Panc1 (cell line): ENCODE results near the gene TECPR2.

ENCODE experiments used
- POLR2AphosphoS5 ChIP-seq: IDR thresholded peaks from 2 replicates; pipeline ENCODE4 v1.6.1; 2012; ENCODE audit warnings: mild to moderate bottlenecking, low read depth, low read length, moderate library complexity
- TCF7L2 ChIP-seq: IDR thresholded peaks from 2 replicates; pipeline ENCODE4 v1.6.1; 2011; ENCODE audit warnings: mild to moderate bottlenecking, low read depth, low read length, inconsistent platforms
- TF ChIP-seq, protein P1 (sequence below): fragments of 450-650 bp; IDR thresholded peaks from 2 replicates; pipeline ENCODE4 v1.5.1; 2017; ENCODE audit warnings: mild to moderate bottlenecking
- TF ChIP-seq, protein P2 (sequence below), 2 experiments: IDR thresholded peaks; 2 replicates each; pipeline ENCODE4 v1.6.1; 2011 to 2012; ENCODE audit warnings: low read depth in 2 of 2, control low read depth in 1 of 2, low read length in 1 of 2, mild to moderate bottlenecking in 1 of 2, moderate library complexity in 1 of 2; ENCODE audit not compliant: insufficient read depth in 1 of 2

DNA sequence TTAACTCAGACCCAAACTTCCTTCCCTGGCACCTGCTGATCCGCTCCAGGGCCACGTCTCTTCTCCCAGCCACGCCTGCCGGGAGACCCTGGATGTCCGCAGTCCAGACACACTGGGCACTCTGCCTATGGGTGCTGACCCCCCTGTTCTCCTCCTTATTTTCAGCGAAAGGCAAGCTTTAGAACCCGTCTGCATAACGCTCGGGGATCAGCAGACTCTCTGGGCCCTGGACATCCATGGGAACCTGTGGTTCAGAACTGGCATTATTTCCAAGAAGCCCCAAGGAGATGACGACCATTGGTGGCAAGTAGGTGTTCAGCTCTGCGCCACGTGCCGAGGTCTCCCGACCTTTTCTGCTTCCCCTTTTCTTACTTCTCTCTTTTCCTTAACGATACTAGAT, 82.9 kb downstream of the TECPR2 start:
- TF ChIP-seq, protein P1, sequence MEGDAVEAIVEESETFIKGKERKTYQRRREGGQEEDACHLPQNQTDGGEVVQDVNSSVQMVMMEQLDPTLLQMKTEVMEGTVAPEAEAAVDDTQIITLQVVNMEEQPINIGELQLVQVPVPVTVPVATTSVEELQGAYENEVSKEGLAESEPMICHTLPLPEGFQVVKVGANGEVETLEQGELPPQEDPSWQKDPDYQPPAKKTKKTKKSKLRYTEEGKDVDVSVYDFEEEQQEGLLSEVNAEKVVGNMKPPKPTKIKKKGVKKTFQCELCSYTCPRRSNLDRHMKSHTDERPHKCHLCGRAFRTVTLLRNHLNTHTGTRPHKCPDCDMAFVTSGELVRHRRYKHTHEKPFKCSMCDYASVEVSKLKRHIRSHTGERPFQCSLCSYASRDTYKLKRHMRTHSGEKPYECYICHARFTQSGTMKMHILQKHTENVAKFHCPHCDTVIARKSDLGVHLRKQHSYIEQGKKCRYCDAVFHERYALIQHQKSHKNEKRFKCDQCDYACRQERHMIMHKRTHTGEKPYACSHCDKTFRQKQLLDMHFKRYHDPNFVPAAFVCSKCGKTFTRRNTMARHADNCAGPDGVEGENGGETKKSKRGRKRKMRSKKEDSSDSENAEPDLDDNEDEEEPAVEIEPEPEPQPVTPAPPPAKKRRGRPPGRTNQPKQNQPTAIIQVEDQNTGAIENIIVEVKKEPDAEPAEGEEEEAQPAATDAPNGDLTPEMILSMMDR, result no peak
- TF ChIP-seq POLR2AphosphoS5, result no peak
- TF ChIP-seq TCF7L2, result no peak
- TF ChIP-seq, protein P2, sequence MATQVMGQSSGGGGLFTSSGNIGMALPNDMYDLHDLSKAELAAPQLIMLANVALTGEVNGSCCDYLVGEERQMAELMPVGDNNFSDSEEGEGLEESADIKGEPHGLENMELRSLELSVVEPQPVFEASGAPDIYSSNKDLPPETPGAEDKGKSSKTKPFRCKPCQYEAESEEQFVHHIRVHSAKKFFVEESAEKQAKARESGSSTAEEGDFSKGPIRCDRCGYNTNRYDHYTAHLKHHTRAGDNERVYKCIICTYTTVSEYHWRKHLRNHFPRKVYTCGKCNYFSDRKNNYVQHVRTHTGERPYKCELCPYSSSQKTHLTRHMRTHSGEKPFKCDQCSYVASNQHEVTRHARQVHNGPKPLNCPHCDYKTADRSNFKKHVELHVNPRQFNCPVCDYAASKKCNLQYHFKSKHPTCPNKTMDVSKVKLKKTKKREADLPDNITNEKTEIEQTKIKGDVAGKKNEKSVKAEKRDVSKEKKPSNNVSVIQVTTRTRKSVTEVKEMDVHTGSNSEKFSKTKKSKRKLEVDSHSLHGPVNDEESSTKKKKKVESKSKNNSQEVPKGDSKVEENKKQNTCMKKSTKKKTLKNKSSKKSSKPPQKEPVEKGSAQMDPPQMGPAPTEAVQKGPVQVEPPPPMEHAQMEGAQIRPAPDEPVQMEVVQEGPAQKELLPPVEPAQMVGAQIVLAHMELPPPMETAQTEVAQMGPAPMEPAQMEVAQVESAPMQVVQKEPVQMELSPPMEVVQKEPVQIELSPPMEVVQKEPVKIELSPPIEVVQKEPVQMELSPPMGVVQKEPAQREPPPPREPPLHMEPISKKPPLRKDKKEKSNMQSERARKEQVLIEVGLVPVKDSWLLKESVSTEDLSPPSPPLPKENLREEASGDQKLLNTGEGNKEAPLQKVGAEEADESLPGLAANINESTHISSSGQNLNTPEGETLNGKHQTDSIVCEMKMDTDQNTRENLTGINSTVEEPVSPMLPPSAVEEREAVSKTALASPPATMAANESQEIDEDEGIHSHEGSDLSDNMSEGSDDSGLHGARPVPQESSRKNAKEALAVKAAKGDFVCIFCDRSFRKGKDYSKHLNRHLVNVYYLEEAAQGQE (IDR thresholded peaks at IDR 0.05; ENCODE audit: insufficient read depth in 1 of 2, low read depth in 2 of 2, low read length in 1 of 2), result no peak
